T-helper 9 cell (primary cell): Measurements from ENCODE around the gene RNF41.
"Not testable (repeated sequence)": the region's sequence is repeated elsewhere in the genome, so short reads cannot be mapped to it uniquely, and the experiment has no call there.

Experiments
- DNase-seq: peaks from one replicate; pipeline ENCODE4 v3.0.0-alpha.2; 2020

The RNF41 gene

GRCh38 chr12:56163533-56164344 lies 58.0 kb downstream of the RNF41 start:
- DNase-seq = no peak

- no peak for DNase-seq
These were observed 59.0 kb downstream of the RNF41 start for GRCh38 chr12:56162468-56163290.

GRCh38 chr12:56161690-56162351 lies 59.9 kb downstream of the RNF41 start:
- DNase-seq = no peak

GRCh38 chr12:56160894-56161689 lies 60.6 kb downstream of the RNF41 start:
- no peak for DNase-seq

- DNase-seq = peak; percentile 56
These were observed 61.4 kb downstream of the RNF41 start for GRCh38 chr12:56160193-56160763.

GRCh38 chr12:56159482-56160192 lies 62.1 kb downstream of the RNF41 start:
- no peak for DNase-seq

- DNase-seq = no peak
These were observed 62.7 kb downstream of the RNF41 start for GRCh38 chr12:56158926-56159461.

- peak; percentile 85 for DNase-seq
These were observed 63.4 kb downstream of the RNF41 start, which contains the start of gene MYL6 for GRCh38 chr12:56158029-56158925. Gene MYL6 (plus strand): TSS chr12:56158359. CDS start chr12:56158402, 43 bp downstream.

- peak; percentile 39 for DNase-seq
These were observed 64.3 kb downstream of the RNF41 start for GRCh38 chr12:56157201-56158028.

- DNase-seq = not testable (repeated sequence)
These were observed 65.1 kb downstream of the RNF41 start for GRCh38 chr12:56156464-56157200.

GRCh38 chr12:56155256-56155845 lies 66.4 kb downstream of the RNF41 start:
- DNase-seq = no peak

- DNase-seq = no peak
These were observed 66.9 kb downstream of the RNF41 start for GRCh38 chr12:56154818-56155217.

GRCh38 chr12:56154246-56154771 lies 67.4 kb downstream of the RNF41 start:
- DNase-seq = no peak

GRCh38 chr12:56153678-56154065 lies 68.0 kb downstream of the RNF41 start:
- no peak for DNase-seq

GRCh38 chr12:56152756-56153677 lies 68.7 kb downstream of the RNF41 start:
- DNase-seq = no peak
